HG02610 (cell line): ENCODE measurements around the gene INPPL1.

Experiments
- ATAC-seq: cut with Tn5 transposase; IDR thresholded peaks from one replicate; pipeline ENCODE4 v1.9.1; 2021; ENCODE audit warnings: mild to moderate bottlenecking, moderate library complexity; ENCODE audit not compliant: unreplicated experiment

The INPPL1 gene

DNA sequence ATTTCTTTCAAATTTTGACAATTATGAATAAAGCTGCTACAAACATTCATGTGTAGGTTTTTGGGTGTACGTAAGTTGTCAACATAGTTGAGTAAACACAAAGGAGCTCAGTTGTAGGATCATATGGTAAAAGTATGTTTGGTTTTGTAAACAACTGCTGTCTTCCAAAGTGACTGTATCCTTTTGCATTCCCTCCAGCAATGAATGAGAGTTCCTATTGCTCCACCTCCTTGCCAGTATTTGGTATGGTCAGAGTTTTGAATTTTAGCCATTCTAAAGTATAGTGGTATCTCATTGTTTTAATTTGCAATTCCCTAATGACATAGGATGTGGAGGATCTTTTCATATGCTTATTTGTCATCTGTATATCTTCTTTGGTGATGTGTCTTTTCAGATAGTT is 47.4 kb downstream of the INPPL1 start:
- no peak for ATAC-seq

DNA sequence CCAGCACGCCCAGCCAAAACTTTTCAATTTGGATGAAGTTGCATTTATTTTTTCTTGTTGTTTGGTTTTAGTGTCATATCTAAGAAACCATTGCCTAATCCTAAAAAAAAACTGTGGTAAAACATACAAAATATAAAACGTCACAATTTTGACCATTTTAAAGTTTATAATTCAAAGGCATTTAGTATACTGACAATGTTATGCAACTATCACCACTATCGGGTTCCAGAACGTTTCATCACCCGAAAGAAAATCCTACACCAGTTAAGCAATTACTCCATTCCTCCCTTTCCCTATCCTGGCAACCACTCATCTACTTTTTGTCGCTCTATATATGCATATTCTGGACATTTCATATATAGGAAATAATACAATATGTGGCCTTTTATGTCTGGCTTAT is 49.9 kb downstream of the INPPL1 start:
- no peak for ATAC-seq

GRCh38 chr11:72278905-72279304 is 54.3 kb downstream of the INPPL1 start:
- ATAC-seq, result no peak

DNA sequence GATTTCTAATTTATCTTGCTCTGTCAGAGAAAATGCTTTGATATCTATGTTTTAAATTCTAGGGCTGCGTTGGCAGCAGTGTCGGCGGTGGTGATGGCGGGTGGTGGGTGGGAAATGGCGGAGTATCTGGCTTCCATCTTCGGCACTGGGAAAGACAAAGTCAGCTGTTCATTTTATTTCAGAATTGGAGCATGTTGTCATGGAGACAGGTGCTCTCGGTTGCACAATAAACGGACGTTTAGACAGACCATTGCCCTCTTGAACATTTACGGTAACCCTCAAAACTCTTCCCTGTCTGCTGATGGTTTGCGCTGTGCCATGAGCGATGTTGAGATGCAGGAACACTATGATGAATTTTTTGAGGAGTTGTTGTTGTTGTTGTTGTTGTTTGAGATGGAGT is 55.5 kb downstream of the INPPL1 start:
- no peak for ATAC-seq

DNA sequence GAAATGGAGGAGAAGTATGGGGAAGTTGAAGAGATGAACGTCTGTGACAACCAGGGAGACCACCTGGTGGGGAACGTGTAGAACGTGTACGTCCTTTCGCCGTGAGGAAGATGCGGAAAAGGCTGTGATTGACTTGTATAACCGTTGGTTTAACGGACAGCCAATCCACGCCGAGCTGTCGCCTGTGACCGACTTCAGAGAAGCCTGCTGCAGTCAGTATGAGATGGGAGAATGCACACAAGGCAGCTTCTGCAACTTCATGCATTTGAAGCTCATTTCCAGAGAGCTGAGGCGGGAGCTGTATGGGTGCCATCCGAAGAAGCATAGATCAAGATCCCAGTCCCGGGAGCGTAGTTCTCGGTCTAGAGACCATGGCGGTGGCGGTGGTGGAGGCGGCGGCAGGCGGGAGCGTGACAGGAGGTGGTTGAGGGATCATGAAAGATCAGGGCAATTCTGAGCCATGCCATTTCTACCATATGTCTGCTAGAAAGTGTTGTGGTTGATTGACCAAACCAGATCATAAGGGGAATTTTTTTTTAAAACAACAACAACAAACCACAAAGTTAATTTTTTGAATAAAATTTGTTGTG is 56.3 kb downstream of the INPPL1 start:
- ATAC-seq, result no peak

- no peak for ATAC-seq
Observed at GRCh38 chr11:72283947-72284346, 59.4 kb downstream of the INPPL1 start.

GRCh38 chr11:72287293-72287692 is 62.7 kb downstream of the INPPL1 start:
- ATAC-seq, result no peak
